Small intestine (tissue), 7 donors: Measurements from ENCODE around the gene UPF3A. TPM values are rescaled to one million over a fixed set of nuclear protein-coding genes. Genes with fewer than 3 reads are reported as not detected.
"Not testable (repeated sequence)": the region's sequence is repeated elsewhere in the genome, so short reads cannot be mapped to it uniquely, and the experiment has no call there.

ENCODE experiments used
- DNase-seq, 2 donors: peaks; one replicate each; pipeline versions ENCODE4 v3.0.0 to v3.0.0-alpha.2; 2013
- FAIRE-seq: peaks from 2 replicates; lab custom pipeline; 2012; peaks lifted over from hg19 to GRCh38; lab: Jason Lieb, UNC
- H3K27ac ChIP-seq, 3 donors: one replicate each; pipeline ENCODE4 v1.5.1; 2013; ENCODE audit warnings: low read length in 2 of 3, mild to moderate bottlenecking in 2 of 3, control low read depth in 1 of 3, inconsistent platforms in 1 of 3, low read depth in 1 of 3, moderate library complexity in 1 of 3
- H3K27me3 ChIP-seq, 3 donors: one replicate each; pipeline ENCODE4 v1.6.1; 2013; ENCODE audit warnings: low read length in 3 of 3, inconsistent platforms in 1 of 3; ENCODE audit not compliant: control insufficient read depth in 3 of 3, insufficient read depth in 3 of 3
- H3K36me3 ChIP-seq, 3 donors: one replicate each; pipeline ENCODE4 v1.6.1; 2013; ENCODE audit warnings: low read length in 3 of 3, inconsistent platforms in 1 of 3, low read depth in 1 of 3, mild to moderate bottlenecking in 1 of 3, moderate library complexity in 1 of 3; ENCODE audit not compliant: control insufficient read depth in 3 of 3, insufficient read depth in 2 of 3
- H3K4me1 ChIP-seq, 3 donors: one replicate each; pipeline ENCODE4 v1.6.1; 2013; ENCODE audit warnings: low read length in 2 of 3, inconsistent platforms in 1 of 3, low read depth in 1 of 3, mild to moderate bottlenecking in 1 of 3, moderate library complexity in 1 of 3; ENCODE audit not compliant: control insufficient read depth in 3 of 3, insufficient read depth in 2 of 3
- H3K4me3 ChIP-seq, 3 donors: one replicate each; pipeline ENCODE4 v1.5.1; 2013; ENCODE audit warnings: low read length in 3 of 3, control low read depth in 1 of 3, inconsistent platforms in 1 of 3, low read depth in 1 of 3, mild to moderate bottlenecking in 1 of 3, moderate library complexity in 1 of 3
- H3K9me3 ChIP-seq, 2 donors: one replicate each; pipeline ENCODE4 v1.6.1; 2013; ENCODE audit warnings: low read depth in 1 of 2, low read length in 1 of 2; ENCODE audit not compliant: control insufficient read depth in 2 of 2, insufficient read depth in 1 of 2
- WGBS, 3 donors: extraction: QIAGEN DNeasy Blood & Tissue Kit; methylation state at CpG; one replicate each; pipeline ENCODE4 v1.1.7; 2013; 5-methylcytosine and 5-hydroxymethylcytosine counted together
- polyA plus RNA-seq, 4 donors: library from polyadenylated mRNA; stranded (reverse) in 3 of 4; unstranded in 1 of 4; fragments of 200-250 nt in 3 of 4; fragments of 120-200 nt in 1 of 4; gene quantifications; one replicate each; pipeline versions ENCODE4 v1.2.1 to v1.2.3, GENCODE V29; 2013
- donor health status: healthy with polysubstance abuse.
- donor health status: control.
- donor health status: control.
- donor health status: Bipolar disorder and iron deficiency.
- donor health status: healthy.

The UPF3A gene
- polyA plus RNA-seq, 4 donors, result 38.0 to 74.2 (median 49.7) TPM

DNA sequence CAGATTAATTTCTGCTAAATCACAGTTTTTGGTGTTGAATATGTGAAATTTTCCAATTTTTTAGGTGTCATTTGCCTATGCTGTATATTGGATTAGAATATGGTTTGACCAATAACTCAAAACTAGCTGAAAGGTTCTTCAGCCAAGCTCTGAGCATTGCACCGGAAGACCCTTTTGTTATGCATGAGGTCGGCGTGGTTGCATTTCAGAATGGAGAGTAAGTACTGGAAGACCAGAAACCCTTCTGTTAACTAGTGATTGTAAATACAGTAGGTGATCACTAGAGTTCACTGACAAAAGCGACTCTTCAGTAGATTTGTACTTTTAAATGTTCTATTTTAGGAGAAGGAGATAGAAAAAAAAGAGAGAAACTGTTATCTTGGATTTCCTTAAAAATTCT lies 24.4 kb upstream of the UPF3A start:
- no peak overlapping the region for H3K4me3 ChIP-seq
- peaks cover 17 to 41% (median 22%) of the 10 kb centered on the region in 3 donors for H3K36me3 ChIP-seq
- no peaks in the 10 kb centered on the region for H3K4me1 ChIP-seq
- no peaks in the 10 kb centered on the region for H3K27me3 ChIP-seq
- DNase-seq, result no peak
- WGBS, 3 donors, result 91 to 95% (median 95%) methylated on average over 4 of the region's 4 CpGs
- FAIRE-seq, result no peak
- no peak overlapping the region for H3K27ac ChIP-seq
- no peaks in the 10 kb centered on the region for H3K9me3 ChIP-seq

DNA sequence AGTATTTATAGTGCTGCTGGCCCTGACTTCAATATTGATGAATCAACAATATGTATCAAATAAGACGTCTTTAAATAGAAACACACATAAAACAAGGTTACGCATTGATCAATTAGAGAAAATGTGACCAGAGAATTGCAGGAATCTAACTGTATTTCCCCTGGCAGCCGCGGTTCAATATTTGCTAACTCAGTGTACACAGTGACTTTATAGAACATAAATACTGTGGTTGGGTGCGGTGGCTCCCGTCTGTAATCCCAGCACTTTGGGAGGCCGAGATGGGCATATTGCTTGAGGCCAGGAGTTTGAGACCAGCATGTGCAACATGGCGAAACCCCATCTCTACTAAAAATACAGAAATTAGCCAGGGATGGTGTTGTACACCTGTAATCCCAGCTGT lies 22.8 kb upstream of the UPF3A start:
- DNase-seq, result no peak
- H3K36me3 ChIP-seq, result peaks cover 17 to 44% (median 24%) of the 10 kb centered on the region in 3 donors
- WGBS, 3 donors, result 90 to 95% (median 91%) methylated on average over 8 of the region's 8 CpGs
- H3K9me3 ChIP-seq, result no peaks in the 10 kb centered on the region
- no peak overlapping the region for H3K4me3 ChIP-seq
- no peaks in the 10 kb centered on the region for H3K27me3 ChIP-seq
- no peak overlapping the region for H3K27ac ChIP-seq
- FAIRE-seq, result no peak
- H3K4me1 ChIP-seq, result no peaks in the 10 kb centered on the region

GRCh38 chr13:114259374-114259773 lies 22.0 kb upstream of the UPF3A start:
- H3K4me3 ChIP-seq, result no peak overlapping the region
- FAIRE-seq (no peak), DNase-seq (no peak)
- WGBS, 3 donors, result 87 to 93% (median 90%) methylated on average over 7 of the region's 7 CpGs
- peaks cover 17 to 50% (median 25%) of the 10 kb centered on the region in 3 donors for H3K36me3 ChIP-seq
- no peak overlapping the region for H3K27ac ChIP-seq
- H3K27me3 ChIP-seq, result no peaks in the 10 kb centered on the region
- H3K9me3 ChIP-seq, result no peaks in the 10 kb centered on the region
- H3K4me1 ChIP-seq, result no peaks in the 10 kb centered on the region

- Histone ChIP-seq H3K4me3 (no peak overlapping the region), H3K4me1 (no peaks in the 10 kb centered on the region), H3K27me3 (no peaks in the 10 kb centered on the region), H3K36me3 (peaks cover 18 to 54% (median 25%) of the 10 kb centered on the region in 3 donors), H3K9me3 (no peaks in the 10 kb centered on the region), H3K27ac (no peak overlapping the region)
- DNase-seq (no peak), FAIRE-seq (no peak)
- 68 to 83% (median 77%) methylated on average over 4 of the region's 4 CpGs for WGBS, 3 donors
Measured at GRCh38 chr13:114259974-114260373, 21.4 kb upstream of the UPF3A start.

DNA sequence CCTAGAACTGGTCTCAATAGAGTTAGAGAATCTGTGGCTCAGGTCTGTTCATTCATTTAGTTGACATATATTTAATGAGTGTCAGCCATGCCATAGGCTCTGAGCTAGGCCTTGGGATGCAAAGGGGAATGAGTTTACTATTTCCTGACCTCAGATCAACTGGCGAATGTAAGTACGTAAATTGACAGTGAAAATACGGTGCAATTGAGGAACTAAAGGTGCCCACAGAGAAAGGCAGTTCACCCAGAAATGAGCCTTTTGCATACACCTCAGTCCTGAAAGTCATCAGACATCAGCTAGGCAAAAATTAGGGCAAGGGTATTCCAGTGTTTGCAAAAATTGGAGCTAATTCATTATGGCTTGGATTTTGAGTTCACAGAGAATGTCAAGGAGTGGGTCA lies 20.6 kb upstream of the UPF3A start:
- Histone ChIP-seq H3K4me3 (no peak overlapping the region), H3K27ac (no peak overlapping the region), H3K36me3 (peaks cover 17 to 53% (median 25%) of the 10 kb centered on the region in 3 donors), H3K9me3 (no peaks in the 10 kb centered on the region), H3K4me1 (no peaks in the 10 kb centered on the region), H3K27me3 (no peaks in the 10 kb centered on the region)
- no peak for DNase-seq
- FAIRE-seq, result no peak
- WGBS, 3 donors, result 86 to 98% (median 91%) methylated on average over 3 of the region's 3 CpGs

- Histone ChIP-seq H3K27ac (no peak overlapping the region), H3K9me3 (no peaks in the 10 kb centered on the region), H3K4me3 (no peak overlapping the region), H3K27me3 (no peaks in the 10 kb centered on the region), H3K36me3 (peaks cover 20 to 59% (median 25%) of the 10 kb centered on the region in 3 donors), H3K4me1 (no peaks in the 10 kb centered on the region)
- DNase-seq (no peak), FAIRE-seq (no peak)
- 72 to 82% (median 79%) methylated on average over 3 of the region's 3 CpGs for WGBS, 3 donors
Measured at GRCh38 chr13:114261328-114261965, 20.0 kb upstream of the UPF3A start.

DNA sequence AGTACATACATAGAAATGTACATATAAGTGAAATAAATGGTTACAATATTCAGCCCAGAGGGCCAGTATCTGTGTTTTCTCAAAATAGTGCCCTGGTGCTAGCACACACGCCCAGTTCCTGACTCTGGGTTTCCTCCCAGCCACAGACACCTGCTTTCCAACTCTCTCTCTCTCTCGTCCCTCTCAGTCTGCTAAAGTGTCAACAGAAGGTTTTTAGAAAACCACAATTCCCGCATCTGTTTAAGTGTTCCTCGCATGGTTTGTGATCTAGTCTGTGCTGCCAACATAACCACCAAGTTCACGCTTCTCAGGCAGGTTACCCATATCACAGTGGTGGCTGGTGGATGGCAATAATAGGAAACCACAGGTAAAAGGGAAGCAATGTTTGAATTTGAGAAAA lies 17.8 kb upstream of the UPF3A start:
- no peak overlapping the region for H3K27ac ChIP-seq
- DNase-seq (no peak), FAIRE-seq (no peak)
- H3K9me3 ChIP-seq, result peaks cover 0 to 3% of the 10 kb centered on the region in 2 donors
- H3K4me1 ChIP-seq, result no peaks in the 10 kb centered on the region
- WGBS, 3 donors, result 68 to 82% (median 69%) methylated on average over 5 of the region's 5 CpGs
- no peaks in the 10 kb centered on the region for H3K27me3 ChIP-seq
- H3K36me3 ChIP-seq, result peaks cover 18 to 67% (median 23%) of the 10 kb centered on the region in 3 donors
- H3K4me3 ChIP-seq, result no peak overlapping the region

DNA sequence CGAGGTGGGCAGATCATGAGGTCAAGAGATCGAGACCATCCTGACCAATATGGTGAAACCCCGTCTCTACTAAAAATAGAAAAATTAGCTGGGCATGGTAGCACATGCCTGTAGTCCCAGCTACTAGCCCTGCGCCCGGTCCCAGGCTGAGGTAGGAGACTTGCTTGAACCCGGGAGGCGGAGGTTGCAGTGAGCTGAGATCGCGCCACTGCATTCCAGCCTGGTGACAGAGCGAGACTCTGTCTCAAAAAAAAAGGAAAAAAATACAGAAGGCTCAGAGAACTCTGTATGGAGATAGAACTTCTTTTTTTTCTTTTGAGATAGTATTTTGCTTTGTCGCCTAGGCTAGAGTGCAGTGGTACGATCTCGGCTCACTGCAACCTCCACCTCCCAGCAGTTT lies 17.1 kb upstream of the UPF3A start:
- not testable (repeated sequence) for DNase-seq, H3K9me3 ChIP-seq, H3K4me3 ChIP-seq, H3K4me1 ChIP-seq, H3K27me3 ChIP-seq, H3K27ac ChIP-seq, FAIRE-seq
- H3K36me3 ChIP-seq, result peaks cover 18 to 68% (median 20%) of the 10 kb centered on the region in 3 donors
- 94 to 98% (median 97%) methylated on average over 13 of the region's 13 CpGs for WGBS, 3 donors
